Fibroblast of lung (primary cell): ENCODE data around the gene PEX11G. TPM values are rescaled to one million over a fixed set of nuclear protein-coding genes. Genes with fewer than 3 reads are reported as not detected.

Experiments
- DNase-seq, 2 donors: peaks; one replicate each; pipeline versions ENCODE4 v3.0.0 to v3.0.0-alpha.2; 2010; ENCODE audit warnings: low read depth in 2 of 2
- H2AFZ ChIP-seq: 2 replicates; pipeline ENCODE4 v1.5.1; 2012; ENCODE audit warnings: low read length, control low read depth, inconsistent platforms
- H3K27ac ChIP-seq: 2 replicates; pipeline ENCODE4 v1.5.1; 2011; ENCODE audit warnings: low read length, control low read depth; ENCODE audit not compliant: insufficient read depth
- H3K27me3 ChIP-seq: 2 replicates; pipeline ENCODE4 v1.5.1; 2011; ENCODE audit warnings: mild to moderate bottlenecking, low read length; ENCODE audit not compliant: control insufficient read depth, insufficient read depth
- H3K36me3 ChIP-seq: 2 replicates; pipeline ENCODE4 v1.5.1; 2011; ENCODE audit warnings: low read length; ENCODE audit not compliant: control insufficient read depth, insufficient read depth
- H3K4me1 ChIP-seq: 2 replicates; pipeline ENCODE4 v1.5.1; 2011; ENCODE audit warnings: low read length; ENCODE audit not compliant: control insufficient read depth, insufficient read depth; ENCODE audit errors: extremely low read depth
- H3K4me2 ChIP-seq: 2 replicates; pipeline ENCODE4 v1.5.1; 2011; ENCODE audit warnings: low read length, control low read depth; ENCODE audit not compliant: insufficient read depth; ENCODE audit errors: extremely low read depth
- H3K4me3 ChIP-seq, 4 experiments: fragments of 200-600 bp in 1 of 4; sonication (generic) in 1 of 4; replicated peaks in 1 of 4; 2 replicates each; pipeline ENCODE4 v1.5.1; 2011 to 2016; ENCODE audit warnings: low read length in 4 of 4, low read depth in 3 of 4, mild to moderate bottlenecking in 3 of 4, control low read depth in 2 of 4, inconsistent platforms in 1 of 4, mixed read lengths in 1 of 4; ENCODE audit not compliant: insufficient read depth in 1 of 4; ENCODE audit errors: control extremely low read depth in 1 of 4
- H3K79me2 ChIP-seq: 2 replicates; pipeline ENCODE4 v1.5.1; 2012; ENCODE audit warnings: mild to moderate bottlenecking, low read length, inconsistent platforms; ENCODE audit not compliant: control insufficient read depth, insufficient read depth
- H3K9ac ChIP-seq: 2 replicates; pipeline ENCODE4 v1.5.1; 2011; ENCODE audit warnings: mild to moderate bottlenecking, low read length, control low read depth; ENCODE audit not compliant: insufficient read depth
- H3K9me3 ChIP-seq: 2 replicates; pipeline ENCODE4 v1.5.1; 2012; ENCODE audit warnings: low read depth, low read length; ENCODE audit not compliant: control insufficient read depth, insufficient read depth
- H4K20me1 ChIP-seq: 2 replicates; pipeline ENCODE4 v1.5.1; 2011; ENCODE audit warnings: low read length; ENCODE audit not compliant: control insufficient read depth, insufficient read depth; ENCODE audit errors: extremely low read depth
- CTCF ChIP-seq, 2 donors: IDR thresholded peaks in 1 of 2; conservative IDR thresholded peaks in 1 of 2; 1 replicate in 1 of 2; 2 replicates in 1 of 2; pipeline ENCODE4 v1.5.1; 2011 to 2012; ENCODE audit warnings: low read length in 2 of 2, control low read depth in 1 of 2, inconsistent platforms in 1 of 2, low read depth in 1 of 2, mild to moderate bottlenecking in 1 of 2
- EZH2 ChIP-seq: IDR thresholded peaks from 2 replicates; pipeline ENCODE4 v1.5.1; 2012; ENCODE audit warnings: low read length, control low read depth, mild to moderate bottlenecking; ENCODE audit errors: missing control alignments
- polyA plus RNA-seq, 2 donors: library from polyadenylated mRNA; depleted of rRNA in 1 of 2; stranded (reverse) in 1 of 2; unstranded in 1 of 2; fragments of >200 nt; gene quantifications; 2 replicates each; pipeline ENCODE4 v1.2.1, GENCODE V29; 2011 to 2012; ENCODE audit warnings: missing spikeins in 1 of 2
- total RNA-seq: library from RNA; depleted of rRNA; stranded (reverse); fragments of >200 nt; gene quantifications from 2 replicates; pipeline ENCODE4 v1.2.1, GENCODE V29; 2014

PEX11G gene
- total and polyA plus RNA-seq, 2 donors (not counting 1 experiment from before 2014, with no cell fraction given), result 1.2 to 3.8 TPM

- H4K20me1 ChIP-seq, result no peaks in the 10 kb centered on the region
- no peak overlapping the region for H3K27ac ChIP-seq
- H3K4me2 ChIP-seq, result no peak overlapping the region
These were observed 60.9 kb downstream of the PEX11G start for GRCh38 chr19:7427944-7428343.

GRCh38 chr19:7426986-7427385, 61.8 kb downstream of the PEX11G start:
- Histone ChIP-seq H3K79me2 (no peaks in the 10 kb centered on the region), H3K4me1 (no peaks in the 10 kb centered on the region), H3K9me3 (no peaks in the 10 kb centered on the region), H3K36me3 (no peaks in the 10 kb centered on the region), H3K27ac (no peak overlapping the region), H3K9ac (no peak overlapping the region), H4K20me1 (no peaks in the 10 kb centered on the region), H2AFZ (no peak overlapping the region), H3K4me2 (no peak overlapping the region), H3K4me3 (no peak overlapping the region), H3K27me3 (no peaks in the 10 kb centered on the region)
- no peak for TF ChIP-seq CTCF (conservative IDR thresholded peaks at IDR 0.05 in 1 of 2, IDR thresholded peaks at IDR 0.05 in 1 of 2; ENCODE audit: low read depth in 1 of 2, low read length in 2 of 2)
- no peak for TF ChIP-seq EZH2
- no peak for DNase-seq

More at GRCh38 chr19:7427944-7428343, 60.9 kb downstream of the PEX11G start:
- no peak for TF ChIP-seq CTCF (conservative IDR thresholded peaks at IDR 0.05 in 1 of 2, IDR thresholded peaks at IDR 0.05 in 1 of 2; ENCODE audit: low read depth in 1 of 2, low read length in 2 of 2)
- no peak for TF ChIP-seq EZH2
- no peaks in the 10 kb centered on the region for H3K9me3 ChIP-seq
- H3K36me3 ChIP-seq, result no peaks in the 10 kb centered on the region
- H3K4me1 ChIP-seq, result no peaks in the 10 kb centered on the region
- no peak overlapping the region for H3K9ac ChIP-seq
- no peak overlapping the region for H3K4me3 ChIP-seq
- H3K27me3 ChIP-seq, result no peaks in the 10 kb centered on the region
- no peaks in the 10 kb centered on the region for H3K79me2 ChIP-seq
- H2AFZ ChIP-seq, result no peak overlapping the region
- DNase-seq, result peak; percentile 73 to 77

Other genes starting within 250 kb of the PEX11G start
- 23.9 and 25.4 TPM in 2 replicates for gene INSR, start 194.6 kb downstream of the PEX11G start, total RNA-seq
- gene INSR, start 194.6 kb downstream of the PEX11G start, polyA plus RNA-seq, result 2.3 and 3.7 TPM in 2 replicates
- gene ARHGEF18, start 140.1 kb downstream of the PEX11G start, total RNA-seq, result 33.1 and 45.1 TPM in 2 replicates
- gene ARHGEF18, start 140.1 kb downstream of the PEX11G start, polyA plus RNA-seq, result 6.1 and 7.8 TPM in 2 replicates
- gene ZNF358, start 27.1 kb upstream of the PEX11G start, total RNA-seq, result 16.2 and 16.7 TPM in 2 replicates
- 24.0 and 26.8 TPM in 2 replicates for gene ZNF358, start 27.1 kb upstream of the PEX11G start, polyA plus RNA-seq
- 3.9 and 4.0 TPM in 2 replicates for gene MCOLN1, start 33.6 kb upstream of the PEX11G start, total RNA-seq
- gene MCOLN1, start 33.6 kb upstream of the PEX11G start, polyA plus RNA-seq, result 15.1 and 20.5 TPM in 2 replicates
- gene PNPLA6, start 46.7 kb upstream of the PEX11G start, total RNA-seq, result 61.9 and 89.2 TPM in 2 replicates
- 20.9 and 34.2 TPM in 2 replicates for gene PNPLA6, start 46.7 kb upstream of the PEX11G start, polyA plus RNA-seq
- gene CAMSAP3, start 106.8 kb upstream of the PEX11G start, total RNA-seq, result not detected in 2 replicates
- not detected in 2 replicates for gene CAMSAP3, start 106.8 kb upstream of the PEX11G start, polyA plus RNA-seq
- 19.0 and 28.2 TPM in 2 replicates for gene XAB2, start 140.5 kb upstream of the PEX11G start, total RNA-seq
- 12.5 and 16.5 TPM in 2 replicates for gene XAB2, start 140.5 kb upstream of the PEX11G start, polyA plus RNA-seq
- gene PET100, start 140.8 kb upstream of the PEX11G start, total RNA-seq, result 15.7 and 16.9 TPM in 2 replicates
- 37.5 and 38.8 TPM in 2 replicates for gene PET100, start 140.8 kb upstream of the PEX11G start, polyA plus RNA-seq
- not detected in 2 replicates for gene PCP2, start 144.7 kb upstream of the PEX11G start, total RNA-seq
- not detected in 2 replicates for gene PCP2, start 144.7 kb upstream of the PEX11G start, polyA plus RNA-seq
- gene STXBP2, start 148.1 kb upstream of the PEX11G start, total RNA-seq, result 2.8 and 4.6 TPM in 2 replicates
- gene STXBP2, start 148.1 kb upstream of the PEX11G start, polyA plus RNA-seq, result 4.6 and 5.3 TPM in 2 replicates
- gene RETN, start 180.0 kb upstream of the PEX11G start, total RNA-seq, result not detected in 2 replicates
- gene RETN, start 180.0 kb upstream of the PEX11G start, polyA plus RNA-seq, result not detected in 2 replicates
- gene MCEMP1, start 188.1 kb upstream of the PEX11G start, total RNA-seq, result not detected in 2 replicates
- not detected in 2 replicates for gene MCEMP1, start 188.1 kb upstream of the PEX11G start, polyA plus RNA-seq
- gene TRAPPC5, start 191.8 kb upstream of the PEX11G start, total RNA-seq, result 49.6 and 103 TPM in 2 replicates
- gene TRAPPC5, start 191.8 kb upstream of the PEX11G start, polyA plus RNA-seq, result 19.4 and 22.2 TPM in 2 replicates
- gene FCER2, start 213.1 kb upstream of the PEX11G start, total RNA-seq, result not detected in 2 replicates
- not detected in 2 replicates for gene FCER2, start 213.1 kb upstream of the PEX11G start, polyA plus RNA-seq
- gene CLEC4G, start 243.1 kb upstream of the PEX11G start, total RNA-seq, result not detected in 2 replicates
- not detected in 2 replicates for gene CLEC4G, start 243.1 kb upstream of the PEX11G start, polyA plus RNA-seq